GM18909 (cell line): ENCODE measurements around the gene PRIMPOL.
"Not testable (repeated sequence)": the region's sequence is repeated elsewhere in the genome, so short reads cannot be mapped to it uniquely, and the experiment has no call there.

Source experiments
- ATAC-seq: cut with Tn5 transposase; IDR thresholded peaks from one replicate; pipeline ENCODE4 v1.9.1; 2021; ENCODE audit warnings: mild to moderate bottlenecking; ENCODE audit not compliant: unreplicated experiment, poor library complexity

Gene PRIMPOL

GRCh38 chr4:184649026-184649970 lies at the start of gene PRIMPOL, which contains the start of gene CASP3:
TSS of gene PRIMPOL (plus strand) at chr4:184649738. CDS start at chr4:184657141, 7,403 bp downstream.
TSS of gene CASP3 (minus strand) at chr4:184649447. CDS start at chr4:184638453, 10,994 bp downstream.
- peak; percentile 84 for ATAC-seq

GRCh38 chr4:184600982-184601381 lies 48.6 kb upstream of the PRIMPOL start:
- not testable (repeated sequence) for ATAC-seq

GRCh38 chr4:184602857-184603256 lies 46.7 kb upstream of the PRIMPOL start:
- ATAC-seq = not testable (repeated sequence)

GRCh38 chr4:184607429-184607828 lies 42.1 kb upstream of the PRIMPOL start:
- not testable (repeated sequence) for ATAC-seq

GRCh38 chr4:184612074-184612473 lies 37.5 kb upstream of the PRIMPOL start:
- no peak for ATAC-seq

- no peak for ATAC-seq
Observed at GRCh38 chr4:184613405-184613804, 36.1 kb upstream of the PRIMPOL start.

- no peak for ATAC-seq
Observed at GRCh38 chr4:184614509-184614908, 35.0 kb upstream of the PRIMPOL start.

GRCh38 chr4:184616168-184616567 lies 33.4 kb upstream of the PRIMPOL start:
- not testable (repeated sequence) for ATAC-seq

GRCh38 chr4:184616633-184617551 lies 32.6 kb upstream of the PRIMPOL start:
- peak; percentile 85 for ATAC-seq

GRCh38 chr4:184617600-184618196 lies 31.8 kb upstream of the PRIMPOL start:
- no peak for ATAC-seq

- ATAC-seq = no peak
Observed at GRCh38 chr4:184620212-184620867, 29.2 kb upstream of the PRIMPOL start.

GRCh38 chr4:184621518-184621917 lies 28.0 kb upstream of the PRIMPOL start:
- no peak for ATAC-seq

GRCh38 chr4:184624504-184624903 lies 25.0 kb upstream of the PRIMPOL start:
- not testable (repeated sequence) for ATAC-seq

- ATAC-seq = no peak
Observed at GRCh38 chr4:184624972-184625554, 24.5 kb upstream of the PRIMPOL start.

- not testable (repeated sequence) for ATAC-seq
Observed at GRCh38 chr4:184625783-184626596, 23.5 kb upstream of the PRIMPOL start.

GRCh38 chr4:184628103-184628502 lies 21.4 kb upstream of the PRIMPOL start:
- no peak for ATAC-seq

GRCh38 chr4:184632842-184633241 lies 16.7 kb upstream of the PRIMPOL start:
- ATAC-seq = no peak

- no peak for ATAC-seq
Observed at GRCh38 chr4:184635381-184635780, 14.2 kb upstream of the PRIMPOL start.

GRCh38 chr4:184636144-184636543 lies 13.4 kb upstream of the PRIMPOL start:
- no peak for ATAC-seq
